GM12878 (cell line): Measurements from ENCODE around the gene MRM3. TPM values are rescaled to one million over a fixed set of nuclear protein-coding genes. Genes with fewer than 3 reads are reported as not detected.
"Not testable (repeated sequence)": the region's sequence is repeated elsewhere in the genome, so short reads cannot be mapped to it uniquely, and the experiment has no call there.

ENCODE experiments used
- ATAC-seq: fragments of 200-7000 bp; cut with Tn5 transposase; 3 replicates; pipeline ENCODE4 v1.9.1; 2020; ENCODE audit warnings: mild to moderate bottlenecking, moderate library complexity
- BruUV-seq: library from RNA; stranded (reverse); fragments of 400-500 nt; replicated peaks from 2 replicates; lab custom pipeline; 2021; lab: Mats Ljungman, UMichigan
- CTCF ChIA-PET: fragments of 300-600 bp; sonication (Branson Sonifier 250); formaldehyde crosslinking; extraction: SDS; loops from one replicate; lab custom pipeline; 2021; ENCODE audit warnings: inconsistent platforms; lab: Yijun Ruan, JAX
- POLR2A ChIA-PET: fragments of 350-600 bp; formaldehyde crosslinking; extraction: SDS; loops from one replicate; lab custom pipeline; 2021; ENCODE audit warnings: inconsistent platforms; lab: Charles Lee
- RAD21 ChIA-PET: fragments of 300-600 bp; sonication (Branson Sonifier 250); formaldehyde crosslinking; loops from one replicate; lab custom pipeline; 2023; ENCODE audit warnings: antibody characterized with exemption; ENCODE audit not compliant: unreplicated experiment; lab: Charles Lee
- SMC1A ChIA-PET: fragments of 300-600 bp; sonication (Branson Sonifier 250); formaldehyde crosslinking; loops from one replicate; lab custom pipeline; 2023; ENCODE audit not compliant: unreplicated experiment, uncharacterized antibody; lab: Charles Lee
- DNase-seq: peaks from one replicate; pipeline ENCODE4 v3.0.0-alpha.2; 2011; ENCODE audit warnings: low read depth, low spot score
- FAIRE-seq: peaks from 3 replicates; lab custom pipeline; 2011; peaks lifted over from hg19 to GRCh38; lab: Jason Lieb, UNC
- H2AFZ ChIP-seq: 2 replicates; pipeline ENCODE4 v1.6.0; 2011; ENCODE audit warnings: low read depth, low read length, control low read depth; ENCODE audit not compliant: control insufficient read depth
- H3K27ac ChIP-seq: 2 replicates; pipeline ENCODE4 v1.5.1; 2011; ENCODE audit warnings: control low read depth; ENCODE audit not compliant: control insufficient read depth, insufficient read depth
- H3K27me3 ChIP-seq, 2 experiments: replicated peaks in 1 of 2; 2 replicates each; pipeline versions ENCODE4 v1.6.0 to v1.6.1; 2011; ENCODE audit warnings: low read length in 1 of 2; ENCODE audit not compliant: control insufficient read depth in 2 of 2, insufficient read depth in 2 of 2
- H3K36me3 ChIP-seq, 2 experiments: 2 replicates each; pipeline ENCODE4 v1.5.1; 2011; ENCODE audit warnings: low read length in 1 of 2; ENCODE audit not compliant: control insufficient read depth in 2 of 2, insufficient read depth in 2 of 2
- H3K4me1 ChIP-seq: 2 replicates; pipeline ENCODE4 v1.6.1; 2011; ENCODE audit warnings: mild to moderate bottlenecking, low read length, moderate library complexity, mixed read lengths; ENCODE audit not compliant: control insufficient read depth, insufficient read depth
- H3K4me2 ChIP-seq: 2 replicates; pipeline ENCODE4 v1.6.0; 2011; ENCODE audit warnings: control low read depth; ENCODE audit not compliant: control insufficient read depth, insufficient read depth
- H3K4me3 ChIP-seq: fragments of 200-600 bp; sonication (generic); 2 replicates; pipeline ENCODE4 v1.5.1; 2016
- H3K79me2 ChIP-seq: 2 replicates; pipeline ENCODE4 v1.6.0; 2011; ENCODE audit warnings: low read length; ENCODE audit not compliant: control insufficient read depth, insufficient read depth
- H3K9ac ChIP-seq: 2 replicates; pipeline ENCODE4 v1.8.0; 2011; ENCODE audit warnings: low read length, control low read depth, mixed read lengths; ENCODE audit not compliant: control insufficient read depth, insufficient read depth
- H3K9me3 ChIP-seq: replicated peaks from 3 replicates; pipeline ENCODE4 v1.5.1; 2011; ENCODE audit warnings: mild to moderate bottlenecking, low read length; ENCODE audit not compliant: control insufficient read depth, insufficient read depth
- H4K20me1 ChIP-seq: 2 replicates; pipeline ENCODE4 v1.6.0; 2011; ENCODE audit not compliant: control insufficient read depth, insufficient read depth
- ETV6 ChIP-seq, 2 experiments: fragments of 450-650 bp in 1 of 2; IDR thresholded peaks in 1 of 2; conservative IDR thresholded peaks in 1 of 2; 2 replicates each; pipeline ENCODE4 v1.6.1; 2014; ENCODE audit warnings: antibody characterized with exemption in 1 of 2, borderline replicate concordance in 1 of 2, low read depth in 1 of 2, mild to moderate bottlenecking in 1 of 2, moderate library complexity in 1 of 2
- MTA3 ChIP-seq: IDR thresholded peaks from 2 replicates; pipeline ENCODE4 v1.6.1; 2012; ENCODE audit warnings: low read length, inconsistent platforms, borderline replicate concordance
- NKRF ChIP-seq: fragments of 450-650 bp; conservative IDR thresholded peaks from 2 replicates; pipeline ENCODE4 v1.6.1; 2017; ENCODE audit warnings: mild to moderate bottlenecking, moderate library complexity
- ZNF384 ChIP-seq: IDR thresholded peaks from 2 replicates; pipeline ENCODE4 v1.6.1; 2012; ENCODE audit warnings: low read depth, mild to moderate bottlenecking, low read length, improper control_type of control experiment, borderline replicate concordance
- WGBS: methylation state at CpG from one replicate; pipeline ENCODE4 v1.1.6; 2016; ENCODE audit warnings: low lambda C conversion rate; ENCODE audit not compliant: insufficient replicate concordance, insufficient coverage; ENCODE audit errors: missing lambda C conversion rate; 5-methylcytosine and 5-hydroxymethylcytosine counted together
- in situ Hi-C: fragments of 300-500 bp; cut with MboI; formaldehyde crosslinking; loops from 9 replicates; pipeline ENCODE4 v1.14.3; 2018; ENCODE audit warnings: mixed read lengths
- intact Hi-C: fragments of 100-400 bp; cut with micrococcal nuclease; formaldehyde crosslinking; loops from one replicate; pipeline ENCODE4 v1.14.2; 2022; ENCODE audit not compliant: unreplicated experiment
- polyA plus RNA-seq, 11 experiments: library from polyadenylated mRNA; depleted of rRNA in 4 of 11; unstranded in 6 of 11; stranded (reverse) in 5 of 11; fragments of >200 nt; fragmentation: Nextera tagmentation in 4 of 11; fragmentation: Illumina TruSeq in 1 of 11; extraction: Ambion mirVana in 4 of 11; extraction: Trizol in 1 of 11; gene quantifications; 1 replicate in 1 of 11; 2 replicates in 10 of 11; pipeline versions ENCODE4 v1.2.1 to v1.2.3, GENCODE V29; 2011 to 2016; ENCODE audit warnings: inconsistent platforms in 2 of 11, missing spikeins in 2 of 11, low read depth in 1 of 11
- total RNA-seq, 4 experiments: library from RNA; depleted of rRNA in 3 of 4; stranded (reverse); fragments of >200 nt in 3 of 4; fragmentation: Illumina TruSeq in 1 of 4; extraction: Trizol in 1 of 4; gene quantifications; 2 replicates each; pipeline versions ENCODE4 v1.2.1 to v1.2.3, GENCODE V29; 2013 to 2021

Gene MRM3
- total and polyA plus RNA-seq, 10 of the 15 experiments (the other 5 are each of a cell fraction or from before 2014, with no cell fraction given) = 2.3 to 48.9 (median 26.6) TPM

GRCh38 chr17:789160-789840 is 7.1 kb downstream of the MRM3 start (continued):
- TF ChIP-seq MTA3 (no peak), NKRF (no peak), ZNF384 (no peak), ETV6 (conservative IDR thresholded peaks at IDR 0.05 in 1 of 2, IDR thresholded peaks at IDR 0.05 in 1 of 2; ENCODE audit: borderline replicate concordance in 1 of 2, low read depth in 1 of 2) (no peak)

DNA sequence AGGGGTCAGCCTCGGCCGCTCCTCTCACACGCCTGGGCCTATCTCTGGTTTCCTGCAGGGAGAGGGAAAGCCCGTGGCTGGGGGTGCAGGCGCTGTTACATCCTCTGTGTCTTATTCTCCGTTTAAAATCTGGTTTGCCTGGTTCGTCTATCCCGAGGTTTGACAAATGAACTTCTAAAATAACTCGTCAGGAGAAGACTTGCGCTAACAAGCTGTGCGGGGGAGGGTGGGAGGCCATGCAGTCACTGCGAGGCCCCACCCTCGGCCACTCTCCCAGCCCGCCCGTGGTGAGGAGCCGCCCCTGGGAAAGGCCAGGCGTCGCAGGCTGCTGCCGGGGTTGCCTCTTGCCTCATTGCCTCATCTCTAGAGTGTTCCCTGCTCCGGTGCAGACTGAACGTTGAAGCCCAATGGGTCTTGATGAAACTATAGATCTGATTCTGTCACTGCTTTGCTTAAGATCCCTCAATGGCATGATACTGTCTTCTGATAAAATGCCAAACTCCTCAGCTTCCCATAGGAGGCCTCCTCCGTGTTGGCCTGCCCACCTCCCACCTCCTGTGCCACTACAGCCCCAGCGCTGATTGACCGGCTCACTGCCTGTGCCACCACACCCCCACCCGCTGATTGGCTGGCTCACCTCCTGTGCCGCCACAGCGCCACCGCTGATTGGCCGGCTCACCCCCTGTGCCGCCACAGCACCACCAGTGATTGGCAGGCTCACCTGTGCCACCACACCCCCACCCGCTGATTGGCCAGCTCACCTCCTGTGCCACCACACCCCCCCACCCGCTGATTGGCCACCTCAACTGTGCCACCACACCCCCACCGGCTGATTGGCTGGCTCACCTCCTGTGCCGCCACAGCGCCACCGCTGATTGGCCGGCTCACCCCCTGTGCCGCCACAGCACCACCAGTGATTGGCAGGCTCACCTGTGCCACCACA is 8.0 kb downstream of the MRM3 start:
- intact Hi-C loops, H3K79me2 ChIP-seq, H3K27ac ChIP-seq, H2AFZ ChIP-seq, H3K9me3 ChIP-seq, H4K20me1 ChIP-seq, CTCF ChIA-PET, H3K4me2 ChIP-seq, ATAC-seq, FAIRE-seq, RAD21 ChIA-PET, H3K4me1 ChIP-seq, H3K9ac ChIP-seq, BruUV-seq, DNase-seq, SMC1A ChIA-PET, POLR2A ChIA-PET, in situ Hi-C loops, H3K27me3 ChIP-seq, H3K4me3 ChIP-seq: not testable (repeated sequence)
- 93% methylated on average over 33 of the region's 38 CpGs for WGBS
- H3K36me3 ChIP-seq = peaks cover 6 to 11% of the 10 kb centered on the region in 2 experiments; a peak in 3 of 4 replicates

- POLR2A ChIA-PET, FAIRE-seq: not testable (repeated sequence)
These were observed 8.7 kb downstream of the MRM3 start for GRCh38 chr17:790874-791247.

More at GRCh38 chr17:790874-791247, 8.7 kb downstream of the MRM3 start:
- H3K27me3 ChIP-seq, in situ Hi-C loops, H3K4me1 ChIP-seq, CTCF ChIA-PET, H3K9me3 ChIP-seq, H4K20me1 ChIP-seq, H3K79me2 ChIP-seq, DNase-seq, BruUV-seq, SMC1A ChIA-PET, intact Hi-C loops, H3K9ac ChIP-seq, H3K4me3 ChIP-seq, H3K27ac ChIP-seq, ATAC-seq, H3K4me2 ChIP-seq, RAD21 ChIA-PET, H2AFZ ChIP-seq: not testable (repeated sequence)
- 98% methylated on average over 9 of the region's 12 CpGs for WGBS
- peaks cover 6 to 11% of the 10 kb centered on the region in 2 experiments; a peak in 3 of 4 replicates for H3K36me3 ChIP-seq
